ENCODE results near the gene FAH.

DNA sequence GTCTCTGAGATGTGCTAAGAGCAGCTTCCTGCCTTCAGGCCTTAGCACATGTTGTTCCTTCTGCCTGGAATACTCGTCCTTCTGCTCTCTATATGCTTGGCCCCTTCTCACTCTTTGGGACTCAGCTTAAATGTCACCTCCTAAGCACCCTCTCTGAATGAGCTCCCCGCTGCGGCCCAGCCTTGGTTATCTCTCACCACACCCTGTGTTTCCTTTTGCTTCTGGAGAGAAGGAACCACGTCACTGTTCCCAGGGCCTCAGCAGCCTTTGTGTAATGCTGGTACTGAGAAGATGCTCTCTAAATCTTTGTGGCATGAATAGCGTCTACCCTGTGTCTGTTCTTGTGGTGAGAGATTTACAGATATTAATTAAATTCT, 2.2 kb downstream of the FAH start:
- TF ChIP-seq, protein P1, sequence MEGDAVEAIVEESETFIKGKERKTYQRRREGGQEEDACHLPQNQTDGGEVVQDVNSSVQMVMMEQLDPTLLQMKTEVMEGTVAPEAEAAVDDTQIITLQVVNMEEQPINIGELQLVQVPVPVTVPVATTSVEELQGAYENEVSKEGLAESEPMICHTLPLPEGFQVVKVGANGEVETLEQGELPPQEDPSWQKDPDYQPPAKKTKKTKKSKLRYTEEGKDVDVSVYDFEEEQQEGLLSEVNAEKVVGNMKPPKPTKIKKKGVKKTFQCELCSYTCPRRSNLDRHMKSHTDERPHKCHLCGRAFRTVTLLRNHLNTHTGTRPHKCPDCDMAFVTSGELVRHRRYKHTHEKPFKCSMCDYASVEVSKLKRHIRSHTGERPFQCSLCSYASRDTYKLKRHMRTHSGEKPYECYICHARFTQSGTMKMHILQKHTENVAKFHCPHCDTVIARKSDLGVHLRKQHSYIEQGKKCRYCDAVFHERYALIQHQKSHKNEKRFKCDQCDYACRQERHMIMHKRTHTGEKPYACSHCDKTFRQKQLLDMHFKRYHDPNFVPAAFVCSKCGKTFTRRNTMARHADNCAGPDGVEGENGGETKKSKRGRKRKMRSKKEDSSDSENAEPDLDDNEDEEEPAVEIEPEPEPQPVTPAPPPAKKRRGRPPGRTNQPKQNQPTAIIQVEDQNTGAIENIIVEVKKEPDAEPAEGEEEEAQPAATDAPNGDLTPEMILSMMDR (conservative IDR thresholded peaks at IDR 0.05; ENCODE audit: low read depth in 2 of 2) = no peak
- TF ChIP-seq EZH2phosphoT487 (IDR thresholded peaks at IDR 0.05; ENCODE audit: unreplicated experiment) = no peak
- TF ChIP-seq ZNF331 (CRISPR knock-in tag; IDR thresholded peaks at IDR 0.05; ENCODE audit: low read depth) = no peak
- TF ChIP-seq POLR2AphosphoS5 (IDR thresholded peaks at IDR 0.05; ENCODE audit: low read depth) = no peak
- TF ChIP-seq, protein P2, sequence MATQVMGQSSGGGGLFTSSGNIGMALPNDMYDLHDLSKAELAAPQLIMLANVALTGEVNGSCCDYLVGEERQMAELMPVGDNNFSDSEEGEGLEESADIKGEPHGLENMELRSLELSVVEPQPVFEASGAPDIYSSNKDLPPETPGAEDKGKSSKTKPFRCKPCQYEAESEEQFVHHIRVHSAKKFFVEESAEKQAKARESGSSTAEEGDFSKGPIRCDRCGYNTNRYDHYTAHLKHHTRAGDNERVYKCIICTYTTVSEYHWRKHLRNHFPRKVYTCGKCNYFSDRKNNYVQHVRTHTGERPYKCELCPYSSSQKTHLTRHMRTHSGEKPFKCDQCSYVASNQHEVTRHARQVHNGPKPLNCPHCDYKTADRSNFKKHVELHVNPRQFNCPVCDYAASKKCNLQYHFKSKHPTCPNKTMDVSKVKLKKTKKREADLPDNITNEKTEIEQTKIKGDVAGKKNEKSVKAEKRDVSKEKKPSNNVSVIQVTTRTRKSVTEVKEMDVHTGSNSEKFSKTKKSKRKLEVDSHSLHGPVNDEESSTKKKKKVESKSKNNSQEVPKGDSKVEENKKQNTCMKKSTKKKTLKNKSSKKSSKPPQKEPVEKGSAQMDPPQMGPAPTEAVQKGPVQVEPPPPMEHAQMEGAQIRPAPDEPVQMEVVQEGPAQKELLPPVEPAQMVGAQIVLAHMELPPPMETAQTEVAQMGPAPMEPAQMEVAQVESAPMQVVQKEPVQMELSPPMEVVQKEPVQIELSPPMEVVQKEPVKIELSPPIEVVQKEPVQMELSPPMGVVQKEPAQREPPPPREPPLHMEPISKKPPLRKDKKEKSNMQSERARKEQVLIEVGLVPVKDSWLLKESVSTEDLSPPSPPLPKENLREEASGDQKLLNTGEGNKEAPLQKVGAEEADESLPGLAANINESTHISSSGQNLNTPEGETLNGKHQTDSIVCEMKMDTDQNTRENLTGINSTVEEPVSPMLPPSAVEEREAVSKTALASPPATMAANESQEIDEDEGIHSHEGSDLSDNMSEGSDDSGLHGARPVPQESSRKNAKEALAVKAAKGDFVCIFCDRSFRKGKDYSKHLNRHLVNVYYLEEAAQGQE (IDR thresholded peaks at IDR 0.05; ENCODE audit: unreplicated experiment) = no peak
- TF ChIP-seq EZH2 (IDR thresholded peaks at IDR 0.05; ENCODE audit: low read depth, unreplicated experiment) = no peak
